H1 (cell line): ENCODE measurements around the gene FOXF1. TPM values are rescaled to one million over a fixed set of nuclear protein-coding genes. Genes with fewer than 3 reads are reported as not detected.

ENCODE experiments used
- CTCF ChIA-PET: fragments of 300-600 bp; sonication (Branson Sonifier 250); formaldehyde crosslinking; loops from one replicate; lab custom pipeline; 2021; ENCODE audit not compliant: partially characterized antibody; lab: Charles Lee
- POLR2A ChIA-PET: fragments of 300-600 bp; sonication (Branson Sonifier 250); formaldehyde crosslinking; loops from one replicate; lab custom pipeline; 2021; ENCODE audit warnings: inconsistent platforms; ENCODE audit not compliant: partially characterized antibody; lab: Charles Lee
- DNase-seq, 2 experiments: peaks; one replicate each; pipeline versions ENCODE4 v3.0.0 to v3.0.0-alpha.2; 2010 to 2022; ENCODE audit warnings: low spot score in 2 of 2, low read depth in 1 of 2, mixed read lengths in 1 of 2
- FAIRE-seq: peaks from 2 replicates; lab custom pipeline; 2011; peaks lifted over from hg19 to GRCh38; lab: Jason Lieb, UNC
- H2AFZ ChIP-seq: 2 replicates; pipeline ENCODE4 v1.8.1; 2012; ENCODE audit warnings: low read length, inconsistent platforms
- H2AK5ac ChIP-seq: 2 replicates; pipeline ENCODE4 v1.6.1; 2013; ENCODE audit warnings: low read depth, low read length
- H2BK120ac ChIP-seq: replicated peaks from 2 replicates; pipeline ENCODE3; 2013; ENCODE audit warnings: low read depth, low read length, inconsistent platforms
- H2BK12ac ChIP-seq: 2 replicates; pipeline ENCODE4 v1.6.1; 2013; ENCODE audit warnings: low read depth, low read length
- H2BK15ac ChIP-seq: 2 replicates; pipeline ENCODE4 v1.6.1; 2013; ENCODE audit warnings: low read length
- H2BK20ac ChIP-seq: 2 replicates; pipeline ENCODE4 v1.6.1; 2013; ENCODE audit warnings: low read length
- H2BK5ac ChIP-seq: 2 replicates; pipeline ENCODE4 v1.6.1; 2013; ENCODE audit warnings: low read depth, low read length
- H3K14ac ChIP-seq: 2 replicates; pipeline ENCODE4 v1.6.1; 2013; ENCODE audit warnings: inconsistent platforms; ENCODE audit not compliant: insufficient read length
- H3K18ac ChIP-seq: 2 replicates; pipeline ENCODE4 v1.6.1; 2013; ENCODE audit warnings: low read length; ENCODE audit errors: extremely low read depth
- H3K23ac ChIP-seq: 2 replicates; pipeline ENCODE4 v1.6.1; 2013; ENCODE audit warnings: inconsistent platforms; ENCODE audit not compliant: insufficient read length
- H3K23me2 ChIP-seq: 2 replicates; pipeline ENCODE4 v1.6.1; 2013; ENCODE audit warnings: low read depth, low read length
- H3K27ac ChIP-seq: 2 replicates; pipeline ENCODE4 v1.6.1; 2011; ENCODE audit warnings: low read depth, low read length, inconsistent platforms
- H3K27me3 ChIP-seq, 4 experiments: replicated peaks in 1 of 4; 1 replicate in 1 of 4; 2 replicates in 3 of 4; pipeline versions ENCODE4 v1.6.1 to v1.8.1; 2011 to 2013; ENCODE audit warnings: low read length in 3 of 4, mild to moderate bottlenecking in 3 of 4, inconsistent platforms in 2 of 4, mixed read lengths in 2 of 4, moderate library complexity in 1 of 4; ENCODE audit not compliant: control insufficient read depth in 3 of 4, insufficient read depth in 3 of 4; ENCODE audit errors: extremely low read depth in 1 of 4
- H3K36me3 ChIP-seq, 4 experiments: 2 replicates each; pipeline versions ENCODE4 v1.6.1 to v1.8.1; 2011 to 2013; ENCODE audit warnings: mild to moderate bottlenecking in 4 of 4, low read length in 3 of 4, moderate library complexity in 2 of 4, control low read depth in 1 of 4, inconsistent platforms in 1 of 4; ENCODE audit not compliant: insufficient read depth in 4 of 4, control insufficient read depth in 2 of 4
- H3K4ac ChIP-seq: replicated peaks from 2 replicates; pipeline ENCODE3; 2013; ENCODE audit warnings: low read length, low read depth, mixed read lengths, inconsistent platforms; ENCODE audit not compliant: insufficient read length
- H3K4me1 ChIP-seq, 4 experiments: replicated peaks in 1 of 4; 1 replicate in 1 of 4; 2 replicates in 3 of 4; pipeline versions ENCODE4 v1.6.1 to v1.8.1; 2011 to 2013; ENCODE audit warnings: low read length in 3 of 4, inconsistent platforms in 2 of 4, mixed read lengths in 1 of 4; ENCODE audit not compliant: insufficient read depth in 4 of 4, control insufficient read depth in 3 of 4
- H3K4me2 ChIP-seq, 2 experiments: 2 replicates each; pipeline versions ENCODE4 v1.6.1 to v1.8.1; 2011 to 2013; ENCODE audit warnings: low read depth in 2 of 2, low read length in 2 of 2, control low read depth in 1 of 2, inconsistent platforms in 1 of 2, mild to moderate bottlenecking in 1 of 2; ENCODE audit not compliant: insufficient read depth in 1 of 2
- H3K4me3 ChIP-seq, 4 experiments: fragments of 200-600, 300-600 bp in 1 of 4; sonication (generic), shearing (Covaris generic), sonication (Bioruptor Twin) in 1 of 4; 2 replicates each; pipeline versions ENCODE4 v1.5.1 to v1.8.1; 2011 to 2016; ENCODE audit warnings: low read length in 4 of 4, low read depth in 3 of 4, control low read depth in 2 of 4, inconsistent platforms in 2 of 4, mild to moderate bottlenecking in 2 of 4, mixed read lengths in 1 of 4, moderate library complexity in 1 of 4; ENCODE audit not compliant: insufficient read depth in 2 of 4; ENCODE audit errors: extremely low read depth in 1 of 4
- H3K56ac ChIP-seq: replicated peaks from 2 replicates; pipeline ENCODE3; 2013; ENCODE audit warnings: low read depth, mild to moderate bottlenecking, mixed read lengths, low read length, inconsistent platforms; ENCODE audit not compliant: insufficient read length
- H3K79me1 ChIP-seq: 2 replicates; pipeline ENCODE4 v1.6.1; 2013; ENCODE audit warnings: low read depth, low read length, control low read depth
- H3K79me2 ChIP-seq, 2 experiments: 2 replicates each; pipeline versions ENCODE4 v1.6.1 to v1.8.1; 2012 to 2013; ENCODE audit warnings: low read length in 2 of 2, mild to moderate bottlenecking in 2 of 2, inconsistent platforms in 1 of 2; ENCODE audit not compliant: insufficient read depth in 2 of 2, control insufficient read depth in 1 of 2
- H3K9ac ChIP-seq, 4 experiments: replicated peaks in 1 of 4; 1 replicate in 1 of 4; 2 replicates in 3 of 4; pipeline versions ENCODE4 v1.6.1 to v1.8.1; 2011 to 2013; ENCODE audit warnings: low read depth in 3 of 4, low read length in 3 of 4, control low read depth in 2 of 4, mild to moderate bottlenecking in 2 of 4, moderate library complexity in 2 of 4, inconsistent platforms in 1 of 4; ENCODE audit errors: extremely low read depth in 1 of 4
- H3K9me3 ChIP-seq, 2 experiments: 2 replicates each; pipeline versions ENCODE4 v1.6.1 to v1.8.1; 2012 to 2013; ENCODE audit warnings: mild to moderate bottlenecking in 2 of 2, moderate library complexity in 2 of 2, control low read depth in 1 of 2, inconsistent platforms in 1 of 2, low read depth in 1 of 2, low read length in 1 of 2, mixed read lengths in 1 of 2; ENCODE audit not compliant: insufficient read depth in 2 of 2
- H4K20me1 ChIP-seq, 2 experiments: replicated peaks in 1 of 2; 2 replicates each; pipeline versions ENCODE3 to v1.8.1; 2011 to 2013; ENCODE audit warnings: inconsistent platforms in 2 of 2, low read length in 2 of 2, mild to moderate bottlenecking in 1 of 2; ENCODE audit not compliant: insufficient read depth in 2 of 2, control insufficient read depth in 1 of 2
- H4K5ac ChIP-seq: 2 replicates; pipeline ENCODE4 v1.6.1; 2013; ENCODE audit warnings: low read length, low read depth, mixed read lengths, inconsistent platforms; ENCODE audit not compliant: insufficient read length
- H4K8ac ChIP-seq: 2 replicates; pipeline ENCODE4 v1.8.0; 2013; ENCODE audit warnings: mild to moderate bottlenecking, moderate library complexity, low read length, inconsistent platforms; ENCODE audit not compliant: insufficient read depth; ENCODE audit errors: extremely low read depth
- H4K91ac ChIP-seq: replicated peaks from 2 replicates; pipeline ENCODE3; 2013; ENCODE audit warnings: low read length, mixed read lengths, inconsistent platforms; ENCODE audit not compliant: insufficient read length
- TAF7 ChIP-seq: optimal IDR thresholded peaks from 2 replicates; pipeline ENCODE3; 2011; ENCODE audit warnings: low read depth, mild to moderate bottlenecking, inconsistent platforms, low read length, moderate library complexity, borderline replicate concordance
- WGBS, 2 experiments: shearing (Covaris generic) in 1 of 2; methylation state at CpG; one replicate each; pipeline versions ENCODE4 v1.1.6 to v1.1.7; 2013 to 2015; ENCODE audit warnings: low lambda C conversion rate in 2 of 2, mixed read lengths in 2 of 2, inconsistent platforms in 1 of 2, low coverage in 1 of 2, missing lambda C conversion rate in 1 of 2; ENCODE audit not compliant: insufficient replicate concordance in 2 of 2, insufficient coverage in 1 of 2, insufficient read length in 1 of 2; ENCODE audit errors: extremely low coverage in 1 of 2, missing lambda C conversion rate in 1 of 2; 5-methylcytosine and 5-hydroxymethylcytosine counted together
- polyA plus RNA-seq, 7 experiments: library from polyadenylated mRNA; depleted of rRNA in 3 of 7; stranded (reverse) in 5 of 7; unstranded in 2 of 7; fragments of >200 nt in 5 of 7; fragments of 200-250 nt in 2 of 7; gene quantifications; 1 replicate in 5 of 7; 2 replicates in 1 of 7; 4 replicates in 1 of 7; pipeline versions ENCODE4 v1.2.1 to v1.2.3, GENCODE V29; 2011 to 2013; ENCODE audit warnings: missing spikeins in 2 of 7, mixed read lengths in 2 of 7
- total RNA-seq: library from RNA; stranded (reverse); fragmentation: NEBNext Ultra II Directional; extraction: Animal tissue kit (Norgen Biotek cat#: 25700); gene quantifications from 2 replicates; pipeline ENCODE4 v1.2.1, GENCODE V29; 2021

Gene FOXF1
- total and polyA plus RNA-seq, 2 of the 8 experiments (the other 6 are each of a cell fraction or from before 2014, with no cell fraction given), result 0.02 TPM; not detected in 1

- Histone ChIP-seq H4K8ac (no peak overlapping the region; the same call in 1 of the 2 replicates), H3K9ac (no peak overlapping the region), H3K36me3 (no peaks in the 10 kb centered on the region), H2BK15ac (no peak overlapping the region), H3K4me3 (no peak overlapping the region), H3K79me2 (no peaks in the 10 kb centered on the region), H3K23ac (no peak overlapping the region), H3K4ac (no peak overlapping the region), H3K27me3 (peaks cover 0 to 4% (median 0%) of the 10 kb centered on the region in 4 experiments; a peak in 2 of 7 replicates), H3K23me2 (no peaks in the 10 kb centered on the region), H2BK5ac (no peak overlapping the region), H2AFZ (no peak overlapping the region), H3K56ac (no peak overlapping the region), H2BK20ac (no peak overlapping the region), H3K27ac (no peak overlapping the region), H4K91ac (no peak overlapping the region), H2BK120ac (no peak overlapping the region), H2BK12ac (no peak overlapping the region), H4K20me1 (peaks cover 0 to 3% of the 10 kb centered on the region in 2 experiments), H4K5ac (no peak overlapping the region), H3K4me1 (no peaks in the 10 kb centered on the region), H3K18ac (no peak overlapping the region), H3K9me3 (peaks cover 3 to 12% of the 10 kb centered on the region in 2 experiments; a peak in 2 of 4 replicates), H3K79me1 (no peaks in the 10 kb centered on the region), H2AK5ac (no peak overlapping the region), H3K14ac (no peak overlapping the region), H3K4me2 (no peak overlapping the region)
- POLR2A ChIA-PET, result no interaction called here
- CTCF ChIA-PET, result interaction anchor here (1.0 to 1.1 kb wide), 3 partner anchors 9 to 453 kb away, joined by 3 read pairs; no protein-coding TSS in a partner anchor
- no peak for DNase-seq
- TF ChIP-seq TAF7, result no peak
- no peak for FAIRE-seq
- 69% methylated on average over 12 of the region's 12 CpGs; no CpG with 5 or more reads in 1 of the 2 experiments for WGBS, 2 experiments
These were observed 15.4 kb downstream of the FOXF1 start for GRCh38 chr16:86525696-86526095.
